Measurements from ENCODE around the gene CD22.

Gene CD22

DNA sequence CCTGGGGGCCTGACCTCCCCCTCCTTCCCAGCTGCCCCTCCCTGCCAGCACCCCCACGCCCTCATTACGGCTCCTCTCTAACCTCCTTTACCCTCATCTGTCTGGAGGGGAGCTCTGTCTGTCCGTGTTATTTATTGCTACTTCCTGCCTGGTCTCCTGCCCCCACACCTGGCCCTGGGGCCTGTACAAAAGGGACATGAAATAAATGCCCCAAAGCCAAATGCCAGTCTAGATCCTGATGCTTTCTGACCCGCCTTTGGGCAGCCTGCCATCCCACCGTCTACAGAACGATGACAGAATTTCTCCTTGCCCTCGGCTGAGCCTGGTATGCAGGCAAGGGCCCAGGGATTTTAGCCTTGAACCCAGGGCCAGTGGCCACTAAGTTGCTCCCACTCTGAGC lies 15.4 kb upstream of the CD22 start:
- FAIRE-seq: no peak
- DNase-seq (ENCODE audit: low spot score): no peak

GRCh38 chr19:35314031-35314430 lies 15.0 kb upstream of the CD22 start:
- DNase-seq (ENCODE audit: low spot score) (no peak), FAIRE-seq (no peak)

- FAIRE-seq (no peak), DNase-seq (ENCODE audit: low spot score) (no peak)
Observed at GRCh38 chr19:35314858-35315470, 14.0 kb upstream of the CD22 start.

DNA sequence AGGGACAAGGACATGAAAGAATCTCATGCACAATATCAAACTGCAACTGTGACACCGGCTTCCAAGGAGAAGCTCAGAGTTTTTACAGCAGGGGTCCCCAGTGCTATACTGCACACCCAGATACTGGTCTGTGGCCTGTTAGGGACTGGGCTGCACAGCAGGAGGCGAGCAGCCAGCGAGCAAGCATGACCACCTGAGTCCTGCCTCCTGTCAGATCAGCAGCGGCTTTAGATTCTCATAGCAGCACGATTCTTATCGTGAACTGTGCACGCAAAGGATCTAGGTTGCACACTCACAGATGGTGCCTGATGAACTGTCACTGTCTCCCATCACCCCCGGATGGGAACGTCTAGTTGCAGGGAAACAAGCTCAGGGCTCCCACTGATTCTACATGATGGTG lies 13.1 kb upstream of the CD22 start:
- FAIRE-seq (no peak), DNase-seq (ENCODE audit: low spot score) (no peak)

DNA sequence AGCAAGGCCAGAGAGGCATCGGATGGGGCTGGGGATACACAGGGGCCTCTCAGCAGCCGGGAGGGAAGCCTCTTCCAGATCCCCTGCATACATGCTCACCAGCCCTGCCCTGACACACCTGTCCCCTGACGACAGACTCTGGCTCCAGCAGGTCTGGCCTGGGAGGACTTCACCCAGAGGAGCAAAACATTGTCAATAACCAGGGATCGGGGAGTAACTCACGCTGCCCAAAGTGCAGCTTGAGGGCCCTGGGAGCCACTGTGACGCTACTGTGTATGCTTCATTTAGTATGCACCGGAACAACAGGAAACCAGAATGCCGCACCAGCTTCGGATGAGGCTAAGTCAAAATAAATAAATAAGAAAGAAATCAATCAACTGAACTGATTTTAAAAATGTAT lies 12.4 kb upstream of the CD22 start:
- DNase-seq (ENCODE audit: low spot score) (no peak), FAIRE-seq (no peak)

DNA sequence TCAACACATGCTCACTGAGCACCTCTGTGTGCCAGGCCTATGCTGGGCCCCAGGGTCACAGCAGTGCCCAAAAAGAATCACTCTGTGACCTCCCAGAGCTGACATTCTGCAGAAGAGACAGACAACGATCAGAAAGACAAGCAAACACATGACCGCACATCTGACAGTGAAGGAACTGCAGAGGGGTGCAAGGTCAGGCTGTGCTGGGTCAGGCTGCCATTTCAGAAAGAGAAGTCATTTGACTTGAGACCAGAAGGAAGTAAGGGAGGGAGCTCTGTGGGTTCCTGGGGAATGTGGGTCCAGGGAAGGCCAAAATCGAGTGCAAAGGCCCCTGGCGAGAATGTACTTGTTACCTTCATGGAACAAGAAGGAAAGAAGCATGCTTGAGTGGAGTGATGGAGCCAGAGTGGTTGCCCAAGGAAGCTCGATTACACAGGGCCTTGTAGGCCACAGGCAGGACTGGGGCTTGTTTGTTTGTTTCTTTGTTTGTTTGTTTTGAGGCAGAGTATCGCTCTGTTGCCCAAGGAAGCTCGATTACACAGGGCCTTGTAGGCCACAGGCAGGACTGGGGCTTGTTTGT lies 11.4 kb upstream of the CD22 start:
- no peak for DNase-seq (ENCODE audit: low spot score)
- FAIRE-seq: no peak

- DNase-seq (ENCODE audit: low spot score) (peak; percentile 96), FAIRE-seq (peak; percentile 74)
Observed at GRCh38 chr19:35318679-35319448, 10.1 kb upstream of the CD22 start.

GRCh38 chr19:35320065-35320713 lies 8.8 kb upstream of the CD22 start:
- no peak for FAIRE-seq
- no peak for DNase-seq (ENCODE audit: low spot score)

DNA sequence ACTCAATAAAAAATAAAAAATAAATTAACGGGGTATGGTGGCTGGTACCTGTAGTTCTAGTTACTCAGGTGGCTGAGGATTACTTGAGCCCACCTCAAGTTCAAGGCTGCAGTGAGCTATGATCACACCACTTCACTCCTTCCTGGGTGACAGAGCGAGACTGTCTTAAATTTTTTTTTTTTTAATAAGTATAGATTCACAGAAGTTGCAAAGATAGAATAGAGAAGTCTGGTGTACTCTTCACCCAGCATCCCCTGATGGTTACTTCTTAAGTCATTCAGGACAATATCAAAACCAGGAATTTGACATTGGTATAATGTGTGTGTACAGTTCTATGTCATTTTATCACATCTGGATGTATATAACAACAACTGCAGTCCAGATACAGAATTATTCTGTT lies 7.7 kb upstream of the CD22 start:
- no peak for FAIRE-seq
- DNase-seq (ENCODE audit: low spot score): no peak

GRCh38 chr19:35322014-35322413 lies 7.0 kb upstream of the CD22 start:
- FAIRE-seq (no peak), DNase-seq (ENCODE audit: low spot score) (no peak)

DNA sequence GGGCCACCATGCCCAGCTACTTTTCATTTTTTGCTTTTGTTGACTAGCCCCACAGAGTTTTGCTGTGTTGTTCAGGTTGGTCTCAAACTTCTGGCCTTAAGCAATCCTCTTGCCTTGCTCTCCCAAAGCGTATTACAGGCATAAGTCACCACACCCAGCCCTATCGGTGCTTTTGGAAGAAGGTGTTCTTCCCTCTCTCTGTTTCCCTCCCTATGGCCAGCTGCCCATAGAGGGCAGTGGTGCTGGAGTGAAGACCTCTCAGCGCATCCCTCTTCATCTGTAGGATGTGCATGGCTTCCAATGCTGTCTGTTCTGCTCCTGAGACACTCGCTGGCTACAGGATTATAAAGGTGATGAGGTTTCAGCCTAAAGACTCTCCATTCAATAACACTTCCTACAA lies 1.3 kb upstream of the CD22 start:
- FAIRE-seq (no peak), DNase-seq (ENCODE audit: low spot score) (no peak)

- no peak for DNase-seq (ENCODE audit: low spot score)
- FAIRE-seq: no peak
Observed at GRCh38 chr19:35329323-35329722, 336 bp downstream of the CD22 start.

DNA sequence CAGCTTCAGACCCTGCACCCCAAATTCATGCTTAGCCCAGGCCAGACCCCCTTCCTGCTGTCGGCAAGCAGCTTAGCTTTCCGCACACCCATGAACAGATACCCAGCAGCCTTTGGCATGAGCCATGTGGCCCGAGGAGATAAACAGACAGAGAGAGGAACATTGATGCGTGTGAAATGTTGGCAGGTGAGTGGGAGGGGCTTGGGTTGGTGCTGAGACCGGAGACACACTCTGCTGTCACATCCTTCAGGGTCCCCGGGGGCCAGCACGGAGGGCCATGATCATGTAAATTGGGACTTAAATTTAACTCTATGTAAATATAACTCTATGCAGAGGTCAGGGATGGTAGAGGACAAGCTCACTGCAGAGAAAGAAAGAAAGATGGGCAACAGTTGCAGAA lies 1.5 kb downstream of the CD22 start:
- FAIRE-seq (no peak), DNase-seq (ENCODE audit: low spot score) (no peak)

- FAIRE-seq (no peak), DNase-seq (ENCODE audit: low spot score) (no peak)
Observed at GRCh38 chr19:35331551-35332214, 2.7 kb downstream of the CD22 start.

- no peak for FAIRE-seq
Observed at GRCh38 chr19:35332817-35333216, 3.8 kb downstream of the CD22 start.

GRCh38 chr19:35334144-35334753 lies 5.3 kb downstream of the CD22 start:
- DNase-seq (ENCODE audit: low spot score): no peak
- FAIRE-seq: no peak

More at GRCh38 chr19:35332817-35333216, 3.8 kb downstream of the CD22 start:
- DNase-seq (ENCODE audit: low spot score): no peak

- no peak for FAIRE-seq
- no peak for DNase-seq (ENCODE audit: low spot score)
Observed at GRCh38 chr19:35336166-35336955, 7.4 kb downstream of the CD22 start.

- FAIRE-seq: no peak
- no peak for DNase-seq (ENCODE audit: low spot score)
Observed at GRCh38 chr19:35337097-35337983, 8.4 kb downstream of the CD22 start.

- FAIRE-seq (no peak), DNase-seq (ENCODE audit: low spot score) (no peak)
Observed at GRCh38 chr19:35337984-35338296, 9.0 kb downstream of the CD22 start.

DNA sequence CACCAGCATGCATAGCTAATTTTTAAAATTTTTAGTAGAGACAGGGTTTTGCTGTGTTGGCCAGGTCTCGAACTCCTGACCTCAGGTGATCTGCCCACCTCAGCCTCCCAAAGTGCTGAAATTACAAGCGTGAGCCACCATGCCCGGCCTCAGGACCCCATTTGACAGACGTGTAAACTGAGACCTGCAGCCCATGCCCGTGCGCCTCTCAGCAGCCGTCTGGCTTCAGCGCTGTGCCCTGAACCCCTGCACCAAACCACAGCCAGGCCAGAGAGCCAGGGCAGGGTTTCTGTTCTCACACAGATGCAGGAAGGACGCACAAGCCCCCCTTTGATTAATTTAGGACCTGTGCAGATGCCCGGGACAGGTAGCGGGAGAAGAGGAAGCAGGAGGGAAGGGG lies 11.4 kb downstream of the CD22 start:
- DNase-seq (ENCODE audit: low spot score) (no peak), FAIRE-seq (no peak)
